ENCODE results near the gene BTN1A1. TPM values are rescaled to one million over a fixed set of nuclear protein-coding genes. Genes with fewer than 3 reads are reported as not detected.

BTN1A1 gene
- total and polyA plus RNA-seq, 9 of the 15 experiments (the other 6 are each of a cell fraction or from before 2014, with no cell fraction given) = 0.01 to 0.15 (median 0.06) TPM; not detected in 4

DNA sequence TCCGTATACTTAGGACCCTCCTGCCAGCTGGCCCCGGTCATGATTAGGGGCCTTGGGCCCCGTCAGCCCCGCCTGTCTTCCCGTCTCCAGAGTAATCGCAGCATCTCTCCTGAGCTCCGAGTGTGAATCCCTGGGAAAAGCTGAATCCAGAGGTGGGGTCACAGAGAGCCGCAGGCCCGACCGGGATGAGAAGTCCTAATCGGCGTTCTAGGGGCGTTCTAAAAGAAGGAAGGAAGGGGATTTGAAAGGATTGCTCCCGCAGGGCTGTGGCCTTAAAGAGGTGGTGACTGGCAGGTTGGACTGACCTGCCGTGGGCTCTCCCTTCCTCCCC is 38.4 kb downstream of the BTN1A1 start (continued):
- TF ChIP-seq HDAC1 (IDR thresholded peaks at IDR 0.05) (no peak), GABPA (tag; conservative IDR thresholded peaks at IDR 0.05; ENCODE audit: low read depth) (no peak), GTF2E2 (tag; IDR thresholded peaks at IDR 0.05) (0 out of 2 replicates have a peak, but pooled peaks have one; percentile 9), TARDBP (IDR thresholded peaks at IDR 0.05) (no peak), L3MBTL2 (IDR thresholded peaks at IDR 0.05) (0 out of 2 replicates have a peak, but pooled peaks have one; percentile 25), RBFOX2 (IDR thresholded peaks at IDR 0.05; ENCODE audit: low read depth, low read length) (peak; percentile 62), POLR2B (IDR thresholded peaks at IDR 0.05; ENCODE audit: low read depth, partially characterized antibody) (peak; percentile 2), ZFX (CRISPR knock-in tag; IDR thresholded peaks at IDR 0.05) (peak; percentile 33), SIN3A (IDR thresholded peaks at IDR 0.05; ENCODE audit: borderline replicate concordance in 2 of 2, control insufficient read depth in 1 of 2, low read depth in 2 of 2, low read length in 2 of 2) (peak in 1 of 2 experiments; percentile 50; a peak in 1 of 4 replicates), CAMTA2 (CRISPR knock-in tag; conservative IDR thresholded peaks at IDR 0.05) (no peak), ETV5 (CRISPR knock-in tag; IDR thresholded peaks at IDR 0.05; ENCODE audit: low read depth) (0 out of 2 replicates have a peak, but pooled peaks have one; percentile 1)
- TF ChIP-seq, protein P1, sequence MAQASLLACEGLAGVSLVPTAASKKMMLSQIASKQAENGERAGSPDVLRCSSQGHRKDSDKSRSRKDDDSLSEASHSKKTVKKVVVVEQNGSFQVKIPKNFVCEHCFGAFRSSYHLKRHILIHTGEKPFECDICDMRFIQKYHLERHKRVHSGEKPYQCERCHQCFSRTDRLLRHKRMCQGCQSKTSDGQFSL (CRISPR knock-in tag; IDR thresholded peaks at IDR 0.05) = no peak
- TF ChIP-seq, protein P1 (tag; IDR thresholded peaks at IDR 0.05) = peak in 1 of 2 experiments; percentile 10; a peak in 1 of 4 replicates
- TF ChIP-seq, protein P2, sequence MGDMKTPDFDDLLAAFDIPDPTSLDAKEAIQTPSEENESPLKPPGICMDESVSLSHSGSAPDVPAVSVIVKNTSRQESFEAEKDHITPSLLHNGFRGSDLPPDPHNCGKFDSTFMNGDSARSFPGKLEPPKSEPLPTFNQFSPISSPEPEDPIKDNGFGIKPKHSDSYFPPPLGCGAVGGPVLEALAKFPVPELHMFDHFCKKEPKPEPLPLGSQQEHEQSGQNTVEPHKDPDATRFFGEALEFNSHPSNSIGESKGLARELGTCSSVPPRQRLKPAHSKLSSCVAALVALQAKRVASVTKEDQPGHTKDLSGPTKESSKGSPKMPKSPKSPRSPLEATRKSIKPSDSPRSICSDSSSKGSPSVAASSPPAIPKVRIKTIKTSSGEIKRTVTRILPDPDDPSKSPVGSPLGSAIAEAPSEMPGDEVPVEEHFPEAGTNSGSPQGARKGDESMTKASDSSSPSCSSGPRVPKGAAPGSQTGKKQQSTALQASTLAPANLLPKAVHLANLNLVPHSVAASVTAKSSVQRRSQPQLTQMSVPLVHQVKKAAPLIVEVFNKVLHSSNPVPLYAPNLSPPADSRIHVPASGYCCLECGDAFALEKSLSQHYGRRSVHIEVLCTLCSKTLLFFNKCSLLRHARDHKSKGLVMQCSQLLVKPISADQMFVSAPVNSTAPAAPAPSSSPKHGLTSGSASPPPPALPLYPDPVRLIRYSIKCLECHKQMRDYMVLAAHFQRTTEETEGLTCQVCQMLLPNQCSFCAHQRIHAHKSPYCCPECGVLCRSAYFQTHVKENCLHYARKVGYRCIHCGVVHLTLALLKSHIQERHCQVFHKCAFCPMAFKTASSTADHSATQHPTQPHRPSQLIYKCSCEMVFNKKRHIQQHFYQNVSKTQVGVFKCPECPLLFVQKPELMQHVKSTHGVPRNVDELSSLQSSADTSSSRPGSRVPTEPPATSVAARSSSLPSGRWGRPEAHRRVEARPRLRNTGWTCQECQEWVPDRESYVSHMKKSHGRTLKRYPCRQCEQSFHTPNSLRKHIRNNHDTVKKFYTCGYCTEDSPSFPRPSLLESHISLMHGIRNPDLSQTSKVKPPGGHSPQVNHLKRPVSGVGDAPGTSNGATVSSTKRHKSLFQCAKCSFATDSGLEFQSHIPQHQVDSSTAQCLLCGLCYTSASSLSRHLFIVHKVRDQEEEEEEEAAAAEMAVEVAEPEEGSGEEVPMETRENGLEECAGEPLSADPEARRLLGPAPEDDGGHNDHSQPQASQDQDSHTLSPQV (IDR thresholded peaks at IDR 0.05) = no peak
